ENCODE data around the gene DDX25. TPM values are rescaled to one million over a fixed set of nuclear protein-coding genes. Genes with fewer than 3 reads are reported as not detected.
"Not testable (repeated sequence)": the region's sequence is repeated elsewhere in the genome, so short reads cannot be mapped to it uniquely, and the experiment has no call there.

The DDX25 gene
- polyA plus RNA-seq (ENCODE audit: insufficient read length), result 0.62 TPM

DNA sequence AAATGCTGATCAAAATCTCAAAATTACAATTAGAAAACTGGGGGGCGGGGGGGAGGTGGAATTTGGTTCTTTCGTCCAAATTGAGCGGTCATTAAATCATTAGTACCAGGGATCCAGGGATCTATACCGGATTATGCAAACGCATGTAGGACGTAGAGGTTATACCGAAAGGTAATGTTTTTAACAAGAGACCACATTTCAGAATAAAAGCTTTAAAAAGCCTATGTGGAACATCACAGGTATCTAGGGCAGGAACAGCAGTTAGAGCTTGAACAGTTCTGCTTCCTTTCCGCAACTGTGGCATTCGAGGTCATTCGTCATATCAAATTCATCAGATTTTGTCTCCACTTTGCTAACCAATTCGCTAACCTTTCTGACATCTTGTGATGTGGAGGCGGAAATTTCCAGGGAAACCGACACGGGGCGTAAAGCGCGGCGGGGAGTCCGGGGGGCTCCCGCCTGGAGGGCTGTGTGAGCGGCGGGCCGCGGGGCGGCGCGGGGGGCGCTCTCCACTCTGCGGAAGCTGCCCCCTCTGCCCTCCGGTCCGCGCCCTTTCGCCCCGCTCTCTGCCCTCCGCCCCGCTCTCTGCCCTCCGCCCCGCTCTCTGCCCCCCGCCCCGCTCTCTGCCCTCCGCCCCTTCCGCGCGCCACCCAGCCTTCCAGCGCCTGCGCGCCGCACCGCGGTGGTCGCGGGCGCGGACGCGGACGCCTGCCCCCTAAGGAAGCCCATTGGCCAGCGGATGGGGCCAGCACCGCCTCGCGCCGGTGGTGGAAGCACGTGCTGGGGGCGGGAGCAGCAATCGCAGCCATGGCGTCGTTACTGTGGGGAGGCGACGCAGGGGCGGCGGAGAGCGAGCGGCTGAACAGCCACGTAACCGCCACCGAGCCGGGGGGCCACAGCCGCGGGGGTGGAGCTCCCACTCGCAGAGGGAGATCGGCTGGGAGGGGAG lies at the start of gene DDX25:
TSS of gene DDX25 (plus strand) at position 798 of the 949 bp plus-strand sequence. CDS start at position 808, 10 bp downstream.
- DNase-seq, result no peak

DNA sequence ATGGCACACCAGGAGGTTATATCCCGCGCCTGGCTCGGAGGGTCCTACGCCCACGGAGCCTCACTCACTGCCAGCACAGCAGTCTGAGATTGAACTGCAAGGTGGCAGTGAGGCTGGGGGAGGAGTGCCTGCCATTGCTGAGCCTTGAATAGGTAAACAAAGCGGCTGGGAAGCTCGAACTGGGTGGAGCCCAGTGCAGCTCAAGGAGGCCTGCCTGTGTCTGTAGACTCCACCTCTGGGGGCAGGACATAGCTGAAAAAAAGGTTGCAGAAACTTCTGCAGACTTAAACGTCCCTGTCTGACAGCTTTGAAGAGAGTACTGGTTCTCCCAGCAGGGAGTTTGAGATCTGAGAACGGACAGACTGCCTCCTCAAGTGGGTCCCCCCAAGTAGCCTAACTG lies 46.6 kb upstream of the DDX25 start:
- not testable (repeated sequence) for DNase-seq

GRCh38 chr11:125862786-125863185 lies 41.5 kb upstream of the DDX25 start:
- not testable (repeated sequence) for DNase-seq

- DNase-seq, result not testable (repeated sequence)
These were observed 39.0 kb upstream of the DDX25 start for GRCh38 chr11:125865354-125865753.

DNA sequence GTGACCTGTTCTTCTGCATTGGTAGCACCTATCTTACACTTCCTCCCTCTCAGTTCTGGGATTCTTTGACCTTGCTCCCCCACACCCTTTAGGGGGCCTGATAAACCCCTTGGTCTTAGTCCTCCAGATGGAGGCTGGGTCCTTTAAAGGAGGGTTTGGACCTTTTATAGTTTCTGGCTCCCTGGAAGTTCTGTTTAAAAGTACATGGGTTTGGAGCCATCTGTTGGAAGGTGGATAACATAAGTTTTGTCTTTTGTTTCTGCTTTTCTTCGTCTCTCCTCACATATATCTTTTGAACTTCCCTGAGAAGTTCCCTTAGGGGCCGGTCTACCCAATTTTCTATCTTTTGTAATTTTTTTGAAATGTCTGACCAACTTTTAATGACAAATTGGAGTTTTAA lies 34.8 kb upstream of the DDX25 start:
- DNase-seq, result no peak

DNA sequence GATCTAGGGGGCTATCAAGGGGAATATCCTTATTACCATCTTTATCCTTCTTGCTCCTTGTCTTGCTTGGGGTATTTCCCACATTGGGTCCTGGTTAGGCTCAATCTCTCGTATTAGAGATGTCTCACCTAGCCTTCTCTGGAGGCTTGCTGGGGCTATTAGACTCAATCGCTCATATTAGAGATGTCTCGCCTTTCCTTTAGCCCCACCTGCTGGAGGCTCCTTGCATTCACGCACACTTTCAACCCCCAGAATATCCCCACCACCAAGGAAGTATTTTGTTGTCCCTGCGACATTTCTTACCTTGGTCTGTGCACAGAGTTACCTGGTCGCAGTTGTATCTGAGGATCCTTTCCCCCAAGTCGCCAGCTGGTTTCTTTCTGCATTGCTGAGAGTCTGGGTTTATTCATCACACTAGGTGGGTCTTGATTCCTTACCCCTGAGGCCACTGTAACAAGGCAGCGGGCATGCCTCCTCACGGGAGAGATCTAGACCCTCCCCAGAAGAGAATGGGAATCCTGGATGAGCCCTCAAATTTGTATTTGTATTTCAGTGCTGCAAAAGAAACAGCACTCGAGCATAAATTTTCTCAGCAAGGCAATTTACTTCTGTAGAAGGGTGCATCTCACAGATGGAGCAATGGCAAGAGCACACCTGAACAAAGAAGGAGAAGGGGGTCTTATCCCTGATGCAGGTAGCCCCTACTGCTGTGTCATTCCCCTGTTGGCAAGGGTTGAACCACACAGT lies 32.7 kb upstream of the DDX25 start:
- DNase-seq, result no peak

- no peak for DNase-seq
These were observed 32.2 kb upstream of the DDX25 start for GRCh38 chr11:125872138-125872491.

DNA sequence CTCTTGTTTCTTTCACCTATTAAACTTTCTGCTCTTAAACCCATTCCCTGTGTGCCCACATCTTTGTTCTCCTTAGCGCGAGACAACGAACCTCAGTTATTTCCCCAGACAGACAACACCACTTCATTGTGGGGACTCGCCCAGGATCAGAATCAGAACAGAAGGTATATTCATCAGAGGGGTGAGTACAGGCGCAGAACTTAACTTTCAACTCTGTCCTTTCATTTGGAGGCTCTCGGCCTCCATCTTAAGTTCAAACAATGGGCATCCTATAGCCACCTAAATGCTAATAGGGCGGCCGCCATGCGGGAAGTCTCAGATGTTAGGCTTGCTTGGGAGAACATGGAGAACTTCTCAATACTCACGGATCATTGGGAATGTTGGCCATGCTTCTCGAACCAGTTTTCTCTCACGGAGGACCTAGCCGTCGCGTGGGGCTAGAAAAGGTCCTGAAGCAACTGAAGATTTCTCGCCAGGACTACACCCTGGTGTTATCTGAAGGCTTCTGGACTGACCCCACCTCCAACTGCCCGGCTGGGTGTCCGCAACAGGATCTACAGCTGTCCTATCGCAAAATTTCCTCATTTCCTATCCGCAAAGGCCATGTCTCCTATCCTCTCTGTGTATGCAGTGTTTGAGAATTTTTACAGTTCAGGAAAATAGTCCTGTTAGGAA lies 30.3 kb upstream of the DDX25 start:
- DNase-seq, result no peak

DNA sequence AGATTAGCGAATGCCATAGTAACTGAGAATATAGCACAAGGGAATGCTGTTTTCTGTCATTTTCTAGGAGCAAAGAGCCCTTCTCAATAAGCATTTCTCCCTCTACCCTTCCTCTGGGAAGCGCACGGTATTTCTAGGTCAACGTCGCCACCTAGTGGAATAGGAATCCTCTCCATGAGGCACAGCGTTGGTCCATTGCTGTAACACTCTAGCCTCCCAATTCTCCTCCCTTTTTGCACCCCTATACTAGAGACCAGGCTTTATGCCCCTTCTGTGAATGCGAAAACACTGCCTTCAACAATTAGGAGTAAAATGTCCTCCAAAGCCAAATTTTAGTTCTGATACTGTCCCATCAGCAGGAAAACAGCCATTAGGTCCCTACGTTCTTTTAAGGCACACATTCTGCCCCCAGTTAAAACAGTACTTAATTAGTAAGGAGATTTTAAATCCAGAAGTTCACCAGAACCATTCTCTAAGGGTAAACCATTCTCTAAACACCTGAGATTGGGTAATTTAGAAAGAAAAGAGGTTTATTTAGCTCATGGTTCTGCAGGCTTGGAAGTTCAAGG lies 29.7 kb upstream of the DDX25 start:
- peak; percentile 50 for DNase-seq

DNA sequence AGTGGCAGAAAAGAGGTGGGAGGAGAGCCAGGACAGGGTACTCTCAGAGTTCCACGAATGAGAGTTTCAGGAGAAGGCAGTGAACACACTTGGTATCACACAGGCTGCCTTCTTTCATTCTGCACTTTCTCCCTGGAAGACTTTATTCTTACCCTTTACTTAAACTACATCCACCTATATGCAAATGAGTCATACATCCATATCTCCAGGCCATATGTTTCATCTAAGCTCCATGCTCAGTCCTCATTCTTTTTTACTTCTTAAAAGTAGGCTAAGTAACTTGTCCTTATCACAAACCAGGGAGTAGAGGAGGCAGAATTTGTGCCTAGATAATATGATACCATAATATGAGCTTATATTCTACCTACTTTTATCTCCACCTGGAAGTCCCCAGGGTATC lies 23.0 kb upstream of the DDX25 start:
- DNase-seq, result no peak

DNA sequence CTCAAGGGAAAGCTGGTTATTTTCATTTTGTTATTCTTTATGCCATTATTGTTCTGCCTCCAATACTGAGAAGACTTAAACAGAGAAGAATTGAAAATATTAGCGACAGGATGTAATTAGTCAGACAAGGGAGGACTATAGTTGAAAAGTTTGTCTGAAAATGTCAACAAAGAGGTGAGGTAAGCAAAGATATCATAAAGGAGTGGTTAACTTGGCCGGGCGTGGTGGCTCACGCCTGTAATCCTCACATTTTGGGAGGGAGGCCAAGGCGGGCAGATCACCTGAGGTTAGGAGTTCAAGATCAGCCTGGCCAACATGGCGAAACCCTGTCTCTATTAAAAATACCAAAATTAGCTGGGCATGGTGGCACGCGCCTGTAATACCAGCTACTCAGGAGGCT lies 20.9 kb upstream of the DDX25 start:
- DNase-seq, result no peak

- DNase-seq, result peak; percentile 39
These were observed 17.3 kb upstream of the DDX25 start for GRCh38 chr11:125886997-125887372.

DNA sequence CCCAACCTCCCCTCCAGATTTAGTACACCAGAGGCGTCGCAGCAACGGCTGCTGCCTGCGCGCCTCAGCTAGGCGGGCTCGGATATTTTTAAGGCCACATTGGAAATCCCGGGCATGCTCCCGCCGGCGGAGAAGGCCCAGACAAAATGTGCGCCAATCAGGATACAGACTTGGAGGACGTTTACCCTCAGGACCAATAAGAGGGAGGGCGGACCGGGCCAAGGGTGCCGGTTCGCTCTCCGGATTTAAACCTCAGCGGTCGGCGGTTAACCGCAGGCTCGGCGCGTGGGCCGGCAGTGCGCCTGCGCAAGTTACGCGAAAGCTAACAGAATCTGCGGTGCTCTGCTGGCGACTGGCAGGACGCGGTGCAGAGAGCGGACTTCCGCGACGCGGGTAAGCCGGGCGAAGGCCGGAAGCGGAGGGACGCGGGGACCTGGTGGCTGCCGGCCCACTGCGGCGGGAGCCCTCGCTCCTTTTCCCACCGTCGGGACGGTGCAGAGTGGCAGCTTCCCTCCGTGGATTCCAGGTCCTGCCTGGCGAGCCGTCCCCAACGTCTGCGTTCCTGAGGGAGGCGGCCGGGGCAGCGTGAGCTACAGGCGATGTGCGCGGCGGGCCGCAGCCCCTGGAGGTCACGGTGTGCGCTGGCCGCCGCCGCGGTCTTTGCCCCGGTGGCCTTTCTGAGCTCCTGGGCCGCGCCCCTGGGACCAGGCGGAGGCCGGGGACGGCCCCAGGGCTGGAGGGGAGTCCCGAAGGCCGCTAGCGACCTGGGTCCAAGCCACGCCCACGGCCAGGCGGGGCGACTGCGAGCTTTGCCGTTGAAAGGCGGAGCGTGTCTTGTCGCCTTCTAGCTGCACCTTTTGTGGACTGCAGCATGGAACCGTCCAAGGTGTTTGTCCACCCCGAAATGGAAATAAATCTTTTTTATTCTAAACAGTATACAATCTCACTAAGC lies 16.7 kb upstream of the DDX25 start, which contains the start of gene HYLS1:
TSS of gene HYLS1 (plus strand) at position 296 of the 952 bp plus-strand sequence. CDS start 11,701 bp downstream, outside the sequence.
- DNase-seq, result peak; percentile 94

GRCh38 chr11:125890447-125891100 lies 13.7 kb upstream of the DDX25 start:
- no peak for DNase-seq

GRCh38 chr11:125892071-125892470 lies 12.2 kb upstream of the DDX25 start:
- no peak for DNase-seq

GRCh38 chr11:125892994-125893393 lies 11.3 kb upstream of the DDX25 start:
- no peak for DNase-seq

DNA sequence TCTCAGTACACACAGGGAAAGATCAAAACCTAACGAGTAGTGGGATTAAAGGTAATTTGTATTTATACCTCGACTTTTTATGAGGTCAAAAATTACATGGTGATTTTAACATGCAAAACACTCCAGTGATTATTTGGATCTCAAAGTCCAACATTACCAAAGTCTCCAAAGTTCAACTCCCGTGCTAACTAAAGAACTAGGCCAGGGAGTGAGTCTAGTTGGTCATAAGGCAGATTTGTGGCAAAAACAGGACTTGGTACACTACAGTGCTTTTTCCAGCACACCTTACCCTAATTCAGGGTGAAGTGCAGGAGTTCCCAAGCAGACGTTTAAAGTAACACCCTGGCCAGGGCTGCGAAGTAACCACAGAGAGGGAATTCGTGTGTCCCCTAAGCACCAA lies 2.4 kb upstream of the DDX25 start:
- no peak for DNase-seq

- DNase-seq, result no peak
These were observed 1.9 kb upstream of the DDX25 start for GRCh38 chr11:125902277-125902926.

- DNase-seq, result peak; percentile 90
These were observed 1.2 kb upstream of the DDX25 start, which contains the start of gene PUS3 for GRCh38 chr11:125902927-125903710. Gene PUS3 (minus strand): TSS chr11:125903206. CDS start chr11:125896284, 6,922 bp downstream.

All from hindlimb muscle (tissue), 1 donor.